H1 (cell line): ENCODE measurements around the gene HRH4. TPM values are rescaled to one million over a fixed set of nuclear protein-coding genes. Genes with fewer than 3 reads are reported as not detected.

Experiments
- CHD2 ChIP-seq: IDR thresholded peaks from 2 replicates; pipeline ENCODE4 v1.6.1; 2012; ENCODE audit warnings: low read length, improper control_type of control experiment
- EP300 ChIP-seq, 2 experiments: IDR thresholded peaks; 1 replicate in 1 of 2; 2 replicates in 1 of 2; pipeline ENCODE4 v1.6.1; 2011 to 2012; ENCODE audit warnings: low read depth in 2 of 2, low read length in 2 of 2, mild to moderate bottlenecking in 2 of 2, borderline replicate concordance in 1 of 2, inconsistent platforms in 1 of 2, moderate library complexity in 1 of 2
- EZH2 ChIP-seq: fragments of 200-600 bp; sonication (generic); IDR thresholded peaks from 2 replicates; pipeline ENCODE4 v1.7.1; 2012; ENCODE audit warnings: low read depth, mild to moderate bottlenecking, moderate library complexity, low read length, inconsistent platforms; ENCODE audit not compliant: severe bottlenecking
- POLR2AphosphoS5 ChIP-seq: IDR thresholded peaks from 2 replicates; pipeline ENCODE4 v1.6.1; 2011; ENCODE audit warnings: low read depth, low read length
- RXRA ChIP-seq: IDR thresholded peaks from 2 replicates; pipeline ENCODE4 v1.6.1; 2011; ENCODE audit warnings: low read depth, mild to moderate bottlenecking, low read length, moderate library complexity; ENCODE audit not compliant: insufficient read depth
- SIN3A ChIP-seq, 2 experiments: IDR thresholded peaks in 1 of 2; conservative IDR thresholded peaks in 1 of 2; 2 replicates each; pipeline ENCODE4 v1.6.1; 2011 to 2012; ENCODE audit warnings: low read length in 2 of 2, improper control_type of control experiment in 1 of 2, low read depth in 1 of 2, mild to moderate bottlenecking in 1 of 2
- polyA plus RNA-seq, 7 experiments: library from polyadenylated mRNA; depleted of rRNA in 3 of 7; stranded (reverse) in 5 of 7; unstranded in 2 of 7; fragments of >200 nt in 5 of 7; fragments of 200-250 nt in 2 of 7; gene quantifications; 1 replicate in 5 of 7; 2 replicates in 1 of 7; 4 replicates in 1 of 7; pipeline versions ENCODE4 v1.2.1 to v1.2.3, GENCODE V29; 2011 to 2013; ENCODE audit warnings: missing spikeins in 2 of 7, mixed read lengths in 2 of 7
- total RNA-seq: library from RNA; stranded (reverse); fragmentation: NEBNext Ultra II Directional; extraction: Animal tissue kit (Norgen Biotek cat#: 25700); gene quantifications from 2 replicates; pipeline ENCODE4 v1.2.1, GENCODE V29; 2021
- TF ChIP-seq, protein P1 (sequence below): IDR thresholded peaks from 2 replicates; pipeline ENCODE4 v1.6.1; 2012; ENCODE audit warnings: inconsistent platforms

Gene HRH4
- total and polyA plus RNA-seq, 2 of the 8 experiments (the other 6 are each of a cell fraction or from before 2014, with no cell fraction given) = 0.03 TPM; not detected in 1

DNA sequence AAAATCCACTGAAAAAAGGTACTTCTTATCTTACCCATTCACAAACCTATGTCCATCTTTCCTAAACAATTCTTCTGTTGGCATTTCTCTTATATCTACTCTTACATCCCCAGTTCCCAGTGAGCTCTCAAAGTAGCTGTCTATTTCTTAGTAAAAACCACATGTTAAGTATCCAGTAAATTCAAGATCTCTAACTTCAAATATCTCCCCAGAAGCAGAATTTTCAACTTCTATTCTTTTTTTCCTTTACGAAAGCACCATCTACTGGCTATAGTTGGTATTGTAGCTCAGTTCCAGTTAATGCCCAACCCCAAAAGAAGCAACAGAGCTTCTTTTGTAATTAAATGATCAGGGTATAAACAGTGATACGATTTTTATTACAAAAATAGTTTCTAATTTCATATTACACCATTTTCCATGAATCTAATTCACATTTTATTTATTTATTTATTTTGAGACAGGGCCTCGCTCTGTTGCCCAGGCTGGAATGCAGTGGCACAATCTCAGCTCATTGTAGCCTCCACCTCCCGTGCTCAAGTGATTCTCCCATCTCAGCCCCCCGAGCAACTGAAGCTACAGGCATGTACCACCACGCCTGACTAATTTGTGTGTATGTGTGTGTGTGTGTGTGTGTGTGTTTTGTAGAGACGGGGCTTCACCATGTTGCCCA, 28.5 kb downstream of the HRH4 start (continued):
- TF ChIP-seq CHD2 = no peak
- no peak for TF ChIP-seq SIN3A (conservative IDR thresholded peaks at IDR 0.05 in 1 of 2, IDR thresholded peaks at IDR 0.05 in 1 of 2; ENCODE audit: low read depth in 1 of 2, low read length in 2 of 2)
- TF ChIP-seq EP300 (IDR thresholded peaks at IDR 0.05; ENCODE audit: borderline replicate concordance in 1 of 2, low read depth in 2 of 2, low read length in 2 of 2) = no peak
- TF ChIP-seq POLR2AphosphoS5 = no peak
- TF ChIP-seq RXRA = no peak
- TF ChIP-seq, protein P1, sequence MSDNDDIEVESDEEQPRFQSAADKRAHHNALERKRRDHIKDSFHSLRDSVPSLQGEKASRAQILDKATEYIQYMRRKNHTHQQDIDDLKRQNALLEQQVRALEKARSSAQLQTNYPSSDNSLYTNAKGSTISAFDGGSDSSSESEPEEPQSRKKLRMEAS = no peak
- TF ChIP-seq EZH2 = no peak
